ENCODE data around the gene USP17L29.
"Not testable (repeated sequence)": the region's sequence is repeated elsewhere in the genome, so short reads cannot be mapped to it uniquely, and the experiment has no call there.

The USP17L29 gene, protein sequence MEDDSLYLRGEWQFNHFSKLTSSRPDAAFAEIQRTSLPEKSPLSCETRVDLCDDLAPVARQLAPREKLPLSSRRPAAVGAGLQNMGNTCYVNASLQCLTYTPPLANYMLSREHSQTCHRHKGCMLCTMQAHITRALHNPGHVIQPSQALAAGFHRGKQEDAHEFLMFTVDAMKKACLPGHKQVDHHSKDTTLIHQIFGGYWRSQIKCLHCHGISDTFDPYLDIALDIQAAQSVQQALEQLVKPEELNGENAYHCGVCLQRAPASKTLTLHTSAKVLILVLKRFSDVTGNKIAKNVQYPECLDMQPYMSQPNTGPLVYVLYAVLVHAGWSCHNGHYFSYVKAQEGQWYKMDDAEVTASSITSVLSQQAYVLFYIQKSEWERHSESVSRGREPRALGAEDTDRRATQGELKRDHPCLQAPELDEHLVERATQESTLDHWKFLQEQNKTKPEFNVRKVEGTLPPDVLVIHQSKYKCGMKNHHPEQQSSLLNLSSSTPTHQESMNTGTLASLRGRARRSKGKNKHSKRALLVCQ

GRCh38 chr4:9353338-9353737 is at the start of gene USP17L29:
USP17L29 (plus strand) TSS chr4:9353638; CDS start chr4:9353638, 0 bp downstream.
- not testable (repeated sequence) for DNase-seq

- DNase-seq, result not testable (repeated sequence)
Measured at GRCh38 chr4:9324191-9324590, 29.2 kb upstream of the USP17L29 start.

- DNase-seq, result not testable (repeated sequence)
Measured at GRCh38 chr4:9324865-9325264, 28.6 kb upstream of the USP17L29 start, which contains the start of gene USP17L24. USP17L24 (plus strand) TSS chr4:9325165; CDS start chr4:9325165, 0 bp downstream.

DNA sequence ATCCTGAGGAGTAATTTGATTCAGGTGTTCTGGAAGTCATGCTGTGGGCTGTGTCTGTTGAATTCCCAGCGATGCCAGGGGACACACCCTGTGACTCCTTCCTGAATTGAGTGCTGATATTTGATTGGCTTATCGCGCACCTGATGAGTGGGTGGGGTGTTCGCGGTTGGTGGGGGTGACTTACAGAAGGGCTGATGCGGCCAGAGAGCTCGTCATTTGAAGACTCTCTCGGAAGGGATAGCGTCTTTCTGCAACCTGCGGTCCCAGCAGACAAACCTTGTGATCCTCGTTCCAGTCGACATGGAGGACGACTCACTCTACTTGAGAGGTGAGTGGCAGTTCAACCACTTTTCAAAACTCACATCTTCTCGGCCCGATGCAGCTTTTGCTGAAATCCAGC is 23.8 kb upstream of the USP17L29 start, which contains the start of gene USP17L25:
Gene USP17L25, plus strand, starts transcription at position 301 of the 400 bp plus-strand sequence. Its CDS starts 0 bp downstream, at position 301.
- DNase-seq, result not testable (repeated sequence)

DNA sequence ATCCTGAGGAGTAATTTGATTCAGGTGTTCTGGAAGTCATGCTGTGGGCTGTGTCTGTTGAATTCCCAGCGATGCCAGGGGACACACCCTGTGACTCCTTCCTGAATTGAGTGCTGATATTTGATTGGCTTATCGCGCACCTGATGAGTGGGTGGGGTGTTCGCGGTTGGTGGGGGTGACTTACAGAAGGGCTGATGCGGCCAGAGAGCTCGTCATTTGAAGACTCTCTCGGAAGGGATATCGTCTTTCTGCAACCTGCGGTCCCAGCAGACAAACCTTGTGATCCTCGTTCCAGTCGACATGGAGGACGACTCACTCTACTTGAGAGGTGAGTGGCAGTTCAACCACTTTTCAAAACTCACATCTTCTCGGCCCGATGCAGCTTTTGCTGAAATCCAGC is 19.1 kb upstream of the USP17L29 start, which contains the start of gene USP17L26:
Gene USP17L26, plus strand, starts transcription at position 301 of the 400 bp plus-strand sequence. Its CDS starts 0 bp downstream, at position 301.
- DNase-seq, result not testable (repeated sequence)

- not testable (repeated sequence) for DNase-seq
Measured at GRCh38 chr4:9339103-9339502, 14.3 kb upstream of the USP17L29 start, which contains the start of gene USP17L5. USP17L5 (plus strand) TSS chr4:9339403; CDS start chr4:9339403, 0 bp downstream.

GRCh38 chr4:9343848-9344247 is 9.6 kb upstream of the USP17L29 start, which contains the start of gene USP17L27:
USP17L27 (plus strand) TSS chr4:9344148; CDS start chr4:9344148, 0 bp downstream.
- DNase-seq, result not testable (repeated sequence)

DNA sequence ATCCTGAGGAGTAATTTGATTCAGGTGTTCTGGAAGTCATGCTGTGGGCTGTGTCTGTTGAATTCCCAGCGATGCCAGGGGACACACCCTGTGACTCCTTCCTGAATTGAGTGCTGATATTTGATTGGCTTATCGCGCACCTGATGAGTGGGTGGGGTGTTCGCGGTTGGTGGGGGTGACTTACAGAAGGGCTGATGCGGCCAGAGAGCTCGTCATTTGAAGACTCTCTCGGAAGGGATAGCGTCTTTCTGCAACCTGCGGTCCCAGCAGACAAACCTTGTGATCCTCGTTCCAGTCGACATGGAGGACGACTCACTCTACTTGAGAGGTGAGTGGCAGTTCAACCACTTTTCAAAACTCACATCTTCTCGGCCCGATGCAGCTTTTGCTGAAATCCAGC is 4.8 kb upstream of the USP17L29 start, which contains the start of gene USP17L28:
Gene USP17L28, plus strand, starts transcription at position 301 of the 400 bp plus-strand sequence. Its CDS starts 0 bp downstream, at position 301.
- DNase-seq, result not testable (repeated sequence)

DNA sequence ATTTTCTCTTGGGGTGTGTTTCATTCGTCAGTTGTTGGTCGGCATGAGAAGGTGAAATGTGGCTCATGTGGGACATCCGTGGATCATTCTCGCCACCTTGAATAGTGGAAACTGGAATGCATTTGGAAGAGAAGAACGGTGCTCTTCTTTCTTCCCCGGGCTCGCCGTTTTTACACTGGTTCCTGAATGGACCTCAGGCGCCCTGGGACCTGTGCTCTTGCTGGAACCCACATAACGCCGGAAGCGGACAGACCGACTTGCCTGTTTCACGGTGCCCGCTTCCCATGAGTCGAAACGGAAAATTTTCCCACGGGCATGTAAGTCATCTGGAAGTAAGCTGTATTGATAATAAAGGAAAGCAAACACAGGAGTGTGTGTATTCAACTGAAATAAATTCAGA is 2.6 kb upstream of the USP17L29 start:
- not testable (repeated sequence) for DNase-seq

GRCh38 chr4:9362829-9363228 is 9.4 kb downstream of the USP17L29 start, which contains the start of gene USP17L30:
USP17L30 (plus strand) TSS chr4:9363129; CDS start chr4:9363129, 0 bp downstream.
- not testable (repeated sequence) for DNase-seq

DNA sequence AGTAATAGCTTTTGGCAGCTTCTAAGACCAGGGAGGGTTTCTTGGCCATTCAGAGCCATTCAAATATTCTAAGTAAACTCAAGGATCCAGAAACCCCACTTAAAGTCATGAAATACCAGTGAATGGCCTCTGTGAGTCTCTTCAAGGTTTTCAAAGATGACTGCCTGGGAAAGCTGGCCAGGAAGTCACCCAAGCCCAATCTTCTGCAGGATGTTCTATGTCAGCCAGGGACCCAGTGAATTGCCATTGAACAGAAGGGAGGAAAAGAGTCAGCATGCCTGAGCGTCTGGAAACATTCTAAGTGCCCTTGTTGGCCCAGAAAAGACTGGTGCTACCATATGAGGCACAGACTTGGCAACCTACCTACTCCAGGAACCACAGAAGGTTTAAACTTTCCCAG is 26.4 kb downstream of the USP17L29 start:
- DNase-seq, result not testable (repeated sequence)

DNA sequence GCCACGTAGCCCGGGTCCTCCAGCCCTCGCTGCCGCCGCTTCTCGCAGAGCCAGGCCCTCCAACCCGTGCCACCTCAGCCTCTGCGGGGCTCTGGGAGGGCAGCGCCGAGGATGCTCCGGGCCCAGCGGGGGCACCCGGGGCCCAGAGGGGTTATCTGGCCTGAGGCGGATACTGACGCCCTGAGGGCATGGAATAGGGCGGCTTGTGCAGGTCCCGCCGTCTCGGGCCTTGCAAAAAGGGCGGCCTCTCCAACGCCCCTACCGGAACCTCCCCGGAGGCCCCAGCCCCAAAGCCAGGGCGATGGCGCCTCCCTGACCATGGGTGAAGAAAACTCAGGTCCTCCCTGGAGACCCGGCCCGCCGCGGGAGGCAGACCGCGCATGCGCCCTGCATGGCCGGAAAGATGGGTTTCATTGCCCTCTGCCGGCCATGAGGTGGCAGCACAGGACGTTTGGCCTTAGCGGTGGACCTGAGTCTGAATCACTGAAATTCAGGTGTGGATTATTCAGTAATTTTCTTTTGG is 27.6 kb downstream of the USP17L29 start:
- DNase-seq, result peak; percentile 66

DNA sequence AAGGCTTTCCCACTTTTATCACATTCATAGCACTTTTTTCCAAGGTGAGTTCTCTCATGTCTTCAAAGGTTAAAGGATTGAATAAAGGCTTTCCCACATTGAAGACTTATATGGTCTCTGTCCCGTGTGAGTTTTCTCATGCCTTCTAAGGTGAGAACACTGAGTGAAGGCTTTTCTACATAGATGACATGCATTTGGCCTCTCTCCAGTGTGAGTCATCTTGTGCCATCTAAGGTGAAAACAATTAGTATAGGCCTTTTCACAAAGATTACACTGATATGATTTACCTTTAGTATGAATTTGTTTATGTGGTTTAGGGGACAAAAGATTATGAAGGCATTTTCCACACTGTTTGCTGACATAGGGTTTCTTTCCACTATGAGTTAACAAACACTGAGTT is 30.7 kb downstream of the USP17L29 start:
- no peak for DNase-seq

DNA sequence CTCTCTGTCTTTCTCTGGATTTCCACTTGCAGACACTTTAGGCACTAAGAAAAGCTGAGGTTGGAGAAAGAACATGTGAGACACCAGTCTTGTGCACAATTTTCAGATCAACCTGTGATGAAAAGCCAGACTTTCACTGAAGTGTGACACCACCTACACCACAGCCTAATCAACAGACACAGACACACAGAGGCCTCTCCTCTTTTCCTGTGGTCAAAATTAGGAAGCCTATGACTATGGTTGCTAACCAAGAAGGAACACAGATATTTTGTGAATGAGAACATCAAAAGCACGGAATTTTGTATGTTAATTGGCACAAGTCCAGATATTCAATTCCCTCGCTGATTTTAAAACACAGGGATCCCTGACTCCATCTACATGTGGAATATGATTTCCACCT is 35.6 kb downstream of the USP17L29 start:
- DNase-seq, result not testable (repeated sequence)

All from CD4-positive, alpha-beta T cell treated with Interleukin-10 for 1 hour (primary cell).